Measurements from ENCODE around the gene MCCC2. TPM values are rescaled to one million over a fixed set of nuclear protein-coding genes. Genes with fewer than 3 reads are reported as not detected.
"Not testable (repeated sequence)": the region's sequence is repeated elsewhere in the genome, so short reads cannot be mapped to it uniquely, and the experiment has no call there.

MCCC2 gene
- 11.6 and 23.9 TPM in 2 replicates for total RNA-seq (2014; rRNA removed; shearing (Covaris generic))
- polyA plus RNA-seq (2016; fragmentation: Nextera tagmentation; extraction: Ambion mirVana): 17.8 and 18.5 TPM in 2 replicates

GRCh38 chr5:71586941-71587765 is at the start of gene MCCC2:
Gene MCCC2 (plus strand): TSS chr5:71587340. CDS start chr5:71587426, 86 bp downstream.
- Histone ChIP-seq H3K4me2 (ENCODE audit: unreplicated experiment) (peak within 1 kb of the TSS; percentile 100), H3K4me1 (ENCODE audit: insufficient read depth) (no peaks in the 10 kb centered on the region; the same call in 1 of the 2 replicates), H3K36me3 (ENCODE audit: low read depth) (no peaks in the 10 kb centered on the region), H3K27ac (peak within 1 kb of the TSS; percentile 53), H3K9me2 (ENCODE audit: insufficient read depth) (no peaks in the 10 kb centered on the region), H3K4me3 (peak within 1 kb of the TSS; percentile 89), H3K9me3 (ENCODE audit: low read depth) (no peaks in the 10 kb centered on the region), H3K79me2 (ENCODE audit: insufficient read depth) (peaks cover 41% of the 10 kb centered on the region), H3F3A (ENCODE audit: insufficient read depth) (no peaks in the 10 kb centered on the region), H3K9ac (peak within 1 kb of the TSS; percentile 86), H4K20me1 (ENCODE audit: insufficient read depth) (no peaks in the 10 kb centered on the region), H3K27me3 (replicated peaks; ENCODE audit: insufficient read depth) (no peaks in the 10 kb centered on the region), H2AFZ (peak within 1 kb of the TSS; percentile 98)
- TF ChIP-seq EZH2phosphoT487 (IDR thresholded peaks at IDR 0.05; ENCODE audit: insufficient read depth, low read depth) (no peak), EZH2 (IDR thresholded peaks at IDR 0.05; ENCODE audit: insufficient read depth, poor library complexity, severe bottlenecking) (no peak)
- in situ Hi-C loops (cut with MboI): no loop called here
- 1% methylated on average over 54 to 55 of the region's 56 CpGs for WGBS, 2 experiments (ENCODE audit: low coverage in 1 of 2, low lambda C conversion rate in 2 of 2, missing lambda C conversion rate in 2 of 2)
- DNase-seq: peak; percentile 99

DNA sequence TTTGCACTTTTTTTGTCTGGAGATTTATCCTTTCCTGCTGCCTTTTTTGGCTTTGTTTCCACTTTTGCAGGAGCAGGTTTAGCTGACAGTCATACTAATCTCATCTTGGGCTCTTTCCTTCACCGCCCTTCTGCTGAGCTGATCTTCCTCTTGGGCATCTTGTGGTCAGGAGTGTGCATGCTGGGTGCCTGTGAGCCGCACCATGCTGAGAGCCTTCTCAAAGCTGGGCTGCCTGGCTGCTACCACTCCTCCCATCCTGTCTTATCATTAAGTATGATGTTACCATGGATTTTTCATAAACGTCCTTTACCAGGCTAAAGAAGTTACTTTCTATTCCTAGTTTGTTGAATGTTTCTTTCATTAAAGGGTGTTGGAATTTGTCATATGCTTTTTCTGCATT is 49.5 kb upstream of the MCCC2 start:
- TF ChIP-seq EZH2 (IDR thresholded peaks at IDR 0.05; ENCODE audit: insufficient read depth, poor library complexity, severe bottlenecking) (no peak), EZH2phosphoT487 (IDR thresholded peaks at IDR 0.05; ENCODE audit: insufficient read depth, low read depth) (no peak)
- Histone ChIP-seq H3K27me3 (replicated peaks; ENCODE audit: insufficient read depth) (no peaks in the 10 kb centered on the region), H3K27ac (no peak overlapping the region), H3K9ac (no peak overlapping the region), H3K9me3 (ENCODE audit: low read depth) (no peaks in the 10 kb centered on the region), H3K36me3 (ENCODE audit: low read depth) (peaks cover 53% of the 10 kb centered on the region), H3K4me2 (ENCODE audit: unreplicated experiment) (no peak overlapping the region), H3K79me2 (ENCODE audit: insufficient read depth) (peaks cover 33% of the 10 kb centered on the region), H3K4me1 (ENCODE audit: insufficient read depth) (peaks cover 14% of the 10 kb centered on the region), H2AFZ (no peak overlapping the region), H3K4me3 (no peak overlapping the region), H3F3A (ENCODE audit: insufficient read depth) (peaks cover 17% of the 10 kb centered on the region; the same call in 1 of the 2 replicates), H4K20me1 (ENCODE audit: insufficient read depth) (no peaks in the 10 kb centered on the region), H3K9me2 (ENCODE audit: insufficient read depth) (no peaks in the 10 kb centered on the region)
- DNase-seq: no peak
- in situ Hi-C loops (cut with MboI): no loop called here
- 80 to 85% methylated on average over 3 of the region's 3 CpGs for WGBS, 2 experiments (ENCODE audit: low coverage in 1 of 2, low lambda C conversion rate in 2 of 2, missing lambda C conversion rate in 2 of 2)

DNA sequence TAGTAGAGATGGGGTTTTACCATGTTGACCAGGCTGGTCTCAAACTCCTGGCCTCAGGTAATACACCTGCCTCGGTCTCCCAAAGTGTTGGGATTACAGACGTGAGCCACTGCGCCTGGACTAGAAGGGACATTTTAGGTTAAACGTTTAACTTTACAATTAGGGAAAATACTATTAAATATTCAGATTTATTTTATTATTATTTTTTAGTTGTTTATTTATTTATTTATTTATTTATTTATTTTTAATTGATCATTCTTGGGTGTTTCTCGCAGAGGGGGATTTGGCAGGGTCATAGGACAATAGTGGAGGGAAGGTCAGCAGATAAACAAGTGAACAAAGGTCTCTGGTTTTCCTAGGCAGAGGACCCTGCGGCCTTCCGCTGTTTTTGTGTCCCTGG is 36.3 kb upstream of the MCCC2 start:
- H3K9ac ChIP-seq; H3K79me2 ChIP-seq (ENCODE audit: insufficient read depth); H3K4me2 ChIP-seq (ENCODE audit: unreplicated experiment); DNase-seq; H3F3A ChIP-seq (ENCODE audit: insufficient read depth); H3K27me3 ChIP-seq (replicated peaks; ENCODE audit: insufficient read depth); H4K20me1 ChIP-seq (ENCODE audit: insufficient read depth); H3K4me1 ChIP-seq (ENCODE audit: insufficient read depth); H3K9me2 ChIP-seq (ENCODE audit: insufficient read depth); H2AFZ ChIP-seq; H3K4me3 ChIP-seq; H3K9me3 ChIP-seq (ENCODE audit: low read depth); in situ Hi-C loops (cut with MboI); H3K27ac ChIP-seq: not testable (repeated sequence)
- 95 to 96% methylated on average over 7 of the region's 7 CpGs for WGBS, 2 experiments (ENCODE audit: low coverage in 1 of 2, low lambda C conversion rate in 2 of 2, missing lambda C conversion rate in 2 of 2)
- H3K36me3 ChIP-seq (ENCODE audit: low read depth): peaks cover 56% of the 10 kb centered on the region

GRCh38 chr5:71551582-71551981 is 35.6 kb upstream of the MCCC2 start:
- H3K9me3 ChIP-seq (ENCODE audit: low read depth); H3K79me2 ChIP-seq (ENCODE audit: insufficient read depth); H3K4me1 ChIP-seq (ENCODE audit: insufficient read depth); H3K27me3 ChIP-seq (replicated peaks; ENCODE audit: insufficient read depth); H2AFZ ChIP-seq; H3F3A ChIP-seq (ENCODE audit: insufficient read depth); H3K4me3 ChIP-seq; H3K9me2 ChIP-seq (ENCODE audit: insufficient read depth); DNase-seq; H3K27ac ChIP-seq; H4K20me1 ChIP-seq (ENCODE audit: insufficient read depth); H3K4me2 ChIP-seq (ENCODE audit: unreplicated experiment); H3K9ac ChIP-seq; in situ Hi-C loops (cut with MboI): not testable (repeated sequence)
- 95 to 100% methylated on average over 1 to 20 of the region's 27 CpGs for WGBS, 2 experiments (ENCODE audit: low coverage in 1 of 2, low lambda C conversion rate in 2 of 2, missing lambda C conversion rate in 2 of 2)
- H3K36me3 ChIP-seq (ENCODE audit: low read depth): peaks cover 61% of the 10 kb centered on the region

GRCh38 chr5:71552026-71552749 is 35.0 kb upstream of the MCCC2 start:
- H3K9ac ChIP-seq; H3K9me3 ChIP-seq (ENCODE audit: low read depth); H3K4me3 ChIP-seq; H3K79me2 ChIP-seq (ENCODE audit: insufficient read depth); H3K4me2 ChIP-seq (ENCODE audit: unreplicated experiment); DNase-seq; H4K20me1 ChIP-seq (ENCODE audit: insufficient read depth); H3K4me1 ChIP-seq (ENCODE audit: insufficient read depth); H2AFZ ChIP-seq; H3K27me3 ChIP-seq (replicated peaks; ENCODE audit: insufficient read depth); in situ Hi-C loops (cut with MboI); H3F3A ChIP-seq (ENCODE audit: insufficient read depth); H3K27ac ChIP-seq; H3K9me2 ChIP-seq (ENCODE audit: insufficient read depth): not testable (repeated sequence)
- 95 to 96% methylated on average over 17 to 50 of the region's 53 CpGs for WGBS, 2 experiments (ENCODE audit: low coverage in 1 of 2, low lambda C conversion rate in 2 of 2, missing lambda C conversion rate in 2 of 2)
- peaks cover 65% of the 10 kb centered on the region for H3K36me3 ChIP-seq (ENCODE audit: low read depth)

Data from GM23248 (cell line).